Body of pancreas (tissue), 4 donors: ENCODE results near the gene IFI27L2.

Source experiments
- POLR2A ChIP-seq, 3 donors: fragments of 450-650 bp; IDR thresholded peaks; one replicate each; pipeline ENCODE4 v1.6.1; 2016; ENCODE audit warnings: antibody characterized with exemption in 3 of 3, mild to moderate bottlenecking in 2 of 3
- TF ChIP-seq, protein P1 (sequence below), 7 experiments: fragments of 450-650 bp in 4 of 7; fragments of 200-600 bp in 3 of 7; sonication (generic) in 3 of 7; IDR thresholded peaks; one replicate each; pipeline ENCODE4 v1.5.1; 2016 to 2019; ENCODE audit warnings: antibody characterized with exemption in 7 of 7

DNA sequence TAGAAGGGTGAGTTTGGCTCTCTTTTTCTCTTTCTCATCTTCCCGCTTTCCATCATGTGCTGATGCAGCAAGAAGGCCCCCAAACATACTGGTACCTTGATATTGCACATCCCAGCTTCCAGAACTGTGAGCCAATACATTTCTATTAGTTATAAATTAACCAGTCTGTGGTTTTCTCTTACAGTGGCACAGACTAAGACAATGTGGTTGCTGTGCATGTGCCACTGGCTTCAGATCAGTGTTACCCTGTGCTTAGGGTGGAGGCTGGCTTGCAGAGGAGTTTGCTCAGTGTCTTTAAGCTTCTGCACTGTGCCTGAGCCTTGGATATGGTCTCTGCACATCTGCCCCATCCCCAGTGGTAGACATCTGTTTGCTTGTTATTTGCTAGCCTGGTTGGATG is 5.5 kb downstream of the IFI27L2 start:
- TF ChIP-seq, protein P1, sequence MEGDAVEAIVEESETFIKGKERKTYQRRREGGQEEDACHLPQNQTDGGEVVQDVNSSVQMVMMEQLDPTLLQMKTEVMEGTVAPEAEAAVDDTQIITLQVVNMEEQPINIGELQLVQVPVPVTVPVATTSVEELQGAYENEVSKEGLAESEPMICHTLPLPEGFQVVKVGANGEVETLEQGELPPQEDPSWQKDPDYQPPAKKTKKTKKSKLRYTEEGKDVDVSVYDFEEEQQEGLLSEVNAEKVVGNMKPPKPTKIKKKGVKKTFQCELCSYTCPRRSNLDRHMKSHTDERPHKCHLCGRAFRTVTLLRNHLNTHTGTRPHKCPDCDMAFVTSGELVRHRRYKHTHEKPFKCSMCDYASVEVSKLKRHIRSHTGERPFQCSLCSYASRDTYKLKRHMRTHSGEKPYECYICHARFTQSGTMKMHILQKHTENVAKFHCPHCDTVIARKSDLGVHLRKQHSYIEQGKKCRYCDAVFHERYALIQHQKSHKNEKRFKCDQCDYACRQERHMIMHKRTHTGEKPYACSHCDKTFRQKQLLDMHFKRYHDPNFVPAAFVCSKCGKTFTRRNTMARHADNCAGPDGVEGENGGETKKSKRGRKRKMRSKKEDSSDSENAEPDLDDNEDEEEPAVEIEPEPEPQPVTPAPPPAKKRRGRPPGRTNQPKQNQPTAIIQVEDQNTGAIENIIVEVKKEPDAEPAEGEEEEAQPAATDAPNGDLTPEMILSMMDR (IDR thresholded peaks at IDR 0.05), result no peak
- no peak for TF ChIP-seq POLR2A (IDR thresholded peaks at IDR 0.05)
